Parathyroid adenoma (tissue), 2 donors: ENCODE data around the gene PLSCR1.

ENCODE experiments used
- H2AFZ ChIP-seq: fragments of 300-600 bp; sonication (generic); one replicate; pipeline ENCODE4 v1.7.0; 2017; ENCODE audit warnings: antibody characterized with exemption, mild to moderate bottlenecking
- H3K27ac ChIP-seq: fragments of 300-600 bp; sonication (generic); one replicate; pipeline ENCODE4 v1.7.0; 2017
- H3K27me3 ChIP-seq: fragments of 300-600 bp; sonication (generic); one replicate; pipeline ENCODE4 v1.7.0; 2017; ENCODE audit warnings: low read length; ENCODE audit not compliant: control insufficient read depth, insufficient read depth
- H3K36me3 ChIP-seq: fragments of 300-600 bp; sonication (generic); one replicate; pipeline ENCODE4 v1.7.0; 2017; ENCODE audit warnings: low read length; ENCODE audit not compliant: control insufficient read depth, insufficient read depth
- H3K4me1 ChIP-seq: fragments of 300-600 bp; sonication (generic); one replicate; pipeline ENCODE4 v1.7.0; 2017; ENCODE audit warnings: control low read depth
- H3K4me2 ChIP-seq: fragments of 300-600 bp; sonication (generic); one replicate; pipeline ENCODE4 v1.7.0; 2017; ENCODE audit warnings: low read length
- H3K4me3 ChIP-seq: fragments of 300-600 bp; sonication (generic); one replicate; pipeline ENCODE4 v1.7.0; 2017; ENCODE audit warnings: low read depth, low read length
- H3K79me2 ChIP-seq: fragments of 300-600 bp; sonication (generic); one replicate; pipeline ENCODE4 v1.7.0; 2017; ENCODE audit warnings: control low read depth
- H3K9ac ChIP-seq: fragments of 300-600 bp; sonication (generic); one replicate; pipeline ENCODE4 v1.7.0; 2017; ENCODE audit warnings: mild to moderate bottlenecking
- H3K9me3 ChIP-seq: fragments of 300-600 bp; sonication (generic); one replicate; pipeline ENCODE4 v1.7.0; 2017; ENCODE audit warnings: low read length; ENCODE audit not compliant: control insufficient read depth
- TF ChIP-seq, protein P1 (sequence below): fragments of 300-600 bp; sonication (generic); IDR thresholded peaks from one replicate; pipeline ENCODE4 v1.7.0; 2017; ENCODE audit warnings: antibody characterized with exemption, mild to moderate bottlenecking
- donor health status: primary hyperparathyroidism.

PLSCR1 gene

DNA sequence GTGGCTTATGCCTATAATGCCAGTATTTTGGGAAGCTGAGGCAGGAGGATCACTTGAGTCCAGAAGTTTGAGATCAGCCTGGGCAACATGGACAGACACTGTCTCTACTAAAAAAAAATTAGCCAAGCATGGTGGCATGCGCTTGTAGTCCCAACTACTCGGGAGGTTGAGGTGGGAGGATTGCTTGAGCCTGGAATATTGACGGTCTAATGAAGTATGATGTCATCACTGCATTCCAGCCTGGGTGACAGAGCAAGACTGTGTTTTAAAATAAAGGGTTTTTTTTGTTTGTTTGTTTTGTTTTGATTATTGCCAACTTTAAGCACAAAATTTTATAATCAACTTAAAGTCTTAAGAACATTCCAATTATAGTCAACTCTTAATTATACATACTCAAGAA is 6.8 kb downstream of the PLSCR1 start:
- no peaks in the 10 kb centered on the region for H3K4me1 ChIP-seq
- no peak overlapping the region for H2AFZ ChIP-seq
- H3K36me3 ChIP-seq: no peaks in the 10 kb centered on the region
- no peak overlapping the region for H3K4me3 ChIP-seq
- TF ChIP-seq, protein P1, sequence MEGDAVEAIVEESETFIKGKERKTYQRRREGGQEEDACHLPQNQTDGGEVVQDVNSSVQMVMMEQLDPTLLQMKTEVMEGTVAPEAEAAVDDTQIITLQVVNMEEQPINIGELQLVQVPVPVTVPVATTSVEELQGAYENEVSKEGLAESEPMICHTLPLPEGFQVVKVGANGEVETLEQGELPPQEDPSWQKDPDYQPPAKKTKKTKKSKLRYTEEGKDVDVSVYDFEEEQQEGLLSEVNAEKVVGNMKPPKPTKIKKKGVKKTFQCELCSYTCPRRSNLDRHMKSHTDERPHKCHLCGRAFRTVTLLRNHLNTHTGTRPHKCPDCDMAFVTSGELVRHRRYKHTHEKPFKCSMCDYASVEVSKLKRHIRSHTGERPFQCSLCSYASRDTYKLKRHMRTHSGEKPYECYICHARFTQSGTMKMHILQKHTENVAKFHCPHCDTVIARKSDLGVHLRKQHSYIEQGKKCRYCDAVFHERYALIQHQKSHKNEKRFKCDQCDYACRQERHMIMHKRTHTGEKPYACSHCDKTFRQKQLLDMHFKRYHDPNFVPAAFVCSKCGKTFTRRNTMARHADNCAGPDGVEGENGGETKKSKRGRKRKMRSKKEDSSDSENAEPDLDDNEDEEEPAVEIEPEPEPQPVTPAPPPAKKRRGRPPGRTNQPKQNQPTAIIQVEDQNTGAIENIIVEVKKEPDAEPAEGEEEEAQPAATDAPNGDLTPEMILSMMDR: no peak
- no peaks in the 10 kb centered on the region for H3K27me3 ChIP-seq
- no peak overlapping the region for H3K4me2 ChIP-seq
- no peak overlapping the region for H3K9ac ChIP-seq
- no peaks in the 10 kb centered on the region for H3K9me3 ChIP-seq
- no peak overlapping the region for H3K27ac ChIP-seq
- no peaks in the 10 kb centered on the region for H3K79me2 ChIP-seq

DNA sequence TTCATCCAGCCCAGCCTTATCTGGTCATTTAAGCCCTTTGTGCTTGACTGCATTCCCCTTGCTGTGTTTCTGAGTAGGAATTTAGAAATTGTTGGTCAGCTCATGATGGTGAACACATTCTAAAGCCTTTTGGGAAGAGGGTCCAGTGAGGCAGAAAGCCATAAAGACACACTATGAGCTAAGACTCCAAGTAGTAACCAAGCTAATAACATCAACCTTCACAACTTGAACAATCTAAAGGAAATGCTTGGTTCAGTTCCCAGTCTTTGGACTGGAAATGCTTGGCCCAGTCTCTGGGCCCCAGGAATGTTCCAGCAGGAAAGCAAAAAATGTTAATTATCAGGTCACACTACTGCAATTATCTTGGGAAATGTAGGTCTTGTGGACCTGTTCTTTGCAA is 7.7 kb downstream of the PLSCR1 start:
- H3K36me3 ChIP-seq: no peaks in the 10 kb centered on the region
- no peaks in the 10 kb centered on the region for H3K79me2 ChIP-seq
- no peak overlapping the region for H2AFZ ChIP-seq
- TF ChIP-seq, protein P1: no peak
- H3K4me3 ChIP-seq: no peak overlapping the region
- H3K4me1 ChIP-seq: no peaks in the 10 kb centered on the region
- H3K4me2 ChIP-seq: no peak overlapping the region
- no peaks in the 10 kb centered on the region for H3K27me3 ChIP-seq
- no peak overlapping the region for H3K27ac ChIP-seq
- H3K9ac ChIP-seq: no peak overlapping the region
- no peaks in the 10 kb centered on the region for H3K9me3 ChIP-seq

DNA sequence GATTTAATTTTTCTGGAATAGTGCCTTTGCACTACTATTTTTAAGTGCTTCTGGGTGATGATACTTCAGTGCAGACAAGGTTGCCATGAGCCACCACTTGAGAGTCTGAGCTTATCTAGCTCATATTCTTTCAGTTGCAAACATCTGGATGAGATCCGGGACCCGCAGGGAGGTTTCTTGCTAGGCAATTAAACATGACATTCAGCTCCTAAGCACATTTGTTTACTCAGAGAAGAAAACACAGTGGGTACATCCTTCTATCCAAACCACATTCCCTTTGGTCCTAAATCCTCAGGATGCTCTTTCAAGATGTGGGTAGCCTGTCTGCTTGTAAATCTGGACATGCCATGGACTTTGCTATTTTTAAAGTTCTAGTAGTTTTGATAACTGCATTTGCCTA is 12.0 kb downstream of the PLSCR1 start:
- Histone ChIP-seq H3K27ac (no peak overlapping the region), H3K9me3 (no peaks in the 10 kb centered on the region), H2AFZ (no peak overlapping the region), H3K27me3 (no peaks in the 10 kb centered on the region), H3K9ac (no peak overlapping the region), H3K4me3 (no peak overlapping the region), H3K36me3 (no peaks in the 10 kb centered on the region), H3K79me2 (no peaks in the 10 kb centered on the region), H3K4me2 (no peak overlapping the region), H3K4me1 (no peaks in the 10 kb centered on the region)
- TF ChIP-seq, protein P1: no peak

DNA sequence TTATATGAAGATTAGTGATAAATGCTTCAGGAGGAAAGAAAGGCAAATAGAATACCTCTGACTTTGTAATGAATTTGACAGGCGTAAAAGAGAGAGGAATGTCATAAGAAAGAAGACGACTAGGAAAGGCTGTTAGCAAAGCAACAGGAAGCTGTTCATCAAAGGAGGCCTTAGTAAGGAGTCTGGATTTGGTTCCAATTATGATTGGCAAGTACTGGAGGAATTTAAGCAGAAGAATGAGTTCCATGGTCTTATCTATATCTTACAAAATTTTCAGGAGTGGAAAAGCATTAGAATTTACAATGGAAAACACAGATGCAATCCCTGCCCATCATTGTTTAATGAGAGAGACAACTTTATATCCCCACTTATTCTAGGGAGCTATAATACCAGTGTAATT is 13.8 kb downstream of the PLSCR1 start:
- H3K27ac ChIP-seq: no peak overlapping the region
- H3K4me1 ChIP-seq: no peaks in the 10 kb centered on the region
- H3K9ac ChIP-seq: no peak overlapping the region
- no peak overlapping the region for H2AFZ ChIP-seq
- no peaks in the 10 kb centered on the region for H3K27me3 ChIP-seq
- H3K36me3 ChIP-seq: no peaks in the 10 kb centered on the region
- TF ChIP-seq, protein P1: no peak
- no peak overlapping the region for H3K4me2 ChIP-seq
- H3K4me3 ChIP-seq: no peak overlapping the region
- no peaks in the 10 kb centered on the region for H3K79me2 ChIP-seq
- H3K9me3 ChIP-seq: no peaks in the 10 kb centered on the region

DNA sequence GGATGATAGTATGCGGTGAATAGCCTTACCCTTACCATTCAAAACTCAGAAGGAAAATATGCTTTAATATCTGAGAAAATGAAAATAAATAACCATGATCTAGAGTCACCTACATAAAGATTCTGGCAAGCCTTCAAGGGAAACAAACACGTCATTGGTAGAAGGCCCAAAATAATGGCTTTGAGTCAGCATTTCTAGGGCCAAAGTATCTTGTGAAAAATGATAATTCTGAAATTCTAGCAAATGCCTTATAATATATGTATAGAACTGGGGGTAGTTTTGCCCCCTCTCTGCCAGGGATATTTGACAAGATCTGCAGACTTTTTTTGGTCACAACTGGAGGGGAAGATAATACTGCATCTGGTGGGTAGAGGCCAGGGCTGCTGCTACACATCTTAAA is 15.4 kb downstream of the PLSCR1 start:
- H3K9me3 ChIP-seq: no peaks in the 10 kb centered on the region
- no peak overlapping the region for H2AFZ ChIP-seq
- TF ChIP-seq, protein P1: no peak
- no peaks in the 10 kb centered on the region for H3K4me1 ChIP-seq
- no peaks in the 10 kb centered on the region for H3K79me2 ChIP-seq
- no peaks in the 10 kb centered on the region for H3K27me3 ChIP-seq
- no peak overlapping the region for H3K27ac ChIP-seq
- no peaks in the 10 kb centered on the region for H3K36me3 ChIP-seq
- H3K4me2 ChIP-seq: no peak overlapping the region
- no peak overlapping the region for H3K9ac ChIP-seq
- H3K4me3 ChIP-seq: no peak overlapping the region
